ENCODE results near the gene MAST1.
"Not testable (repeated sequence)": the region's sequence is repeated elsewhere in the genome, so short reads cannot be mapped to it uniquely, and the experiment has no call there.

MAST1 gene

GRCh38 chr19:12838182-12838885 lies at the start of gene MAST1:
MAST1 (plus strand) TSS chr19:12838515; CDS start chr19:12838573, 58 bp downstream.
- no peak for DNase-seq (ENCODE audit: low read depth, low spot score)

GRCh38 chr19:12788682-12789097 lies 49.6 kb upstream of the MAST1 start:
- no peak for DNase-seq (ENCODE audit: low read depth, low spot score)

GRCh38 chr19:12789098-12789903 lies 49.0 kb upstream of the MAST1 start:
- DNase-seq (ENCODE audit: low read depth, low spot score), result no peak

- DNase-seq (ENCODE audit: low read depth, low spot score), result peak; percentile 87
Measured at GRCh38 chr19:12789904-12790619, 48.3 kb upstream of the MAST1 start.

GRCh38 chr19:12790628-12791344 lies 47.5 kb upstream of the MAST1 start:
- no peak for DNase-seq (ENCODE audit: low read depth, low spot score)

GRCh38 chr19:12791345-12792050 lies 46.8 kb upstream of the MAST1 start, which contains the start of gene JUNB:
JUNB (plus strand) TSS chr19:12791486; CDS start chr19:12791772, 286 bp downstream.
- peak; percentile 92 for DNase-seq (ENCODE audit: low read depth, low spot score)

GRCh38 chr19:12792051-12792852 lies 46.1 kb upstream of the MAST1 start:
- no peak for DNase-seq (ENCODE audit: low read depth, low spot score)

GRCh38 chr19:12792853-12793289 lies 45.4 kb upstream of the MAST1 start:
- DNase-seq (ENCODE audit: low read depth, low spot score), result no peak

GRCh38 chr19:12793290-12794195 lies 44.8 kb upstream of the MAST1 start:
- DNase-seq (ENCODE audit: low read depth, low spot score), result peak; percentile 81

- DNase-seq (ENCODE audit: low read depth, low spot score), result no peak
Measured at GRCh38 chr19:12794196-12794941, 43.9 kb upstream of the MAST1 start.

GRCh38 chr19:12794971-12795381 lies 43.3 kb upstream of the MAST1 start:
- DNase-seq (ENCODE audit: low read depth, low spot score), result no peak

GRCh38 chr19:12796146-12797071 lies 41.9 kb upstream of the MAST1 start:
- no peak for DNase-seq (ENCODE audit: low read depth, low spot score)

GRCh38 chr19:12797141-12797587 lies 41.2 kb upstream of the MAST1 start:
- no peak for DNase-seq (ENCODE audit: low read depth, low spot score)

GRCh38 chr19:12797607-12798006 lies 40.7 kb upstream of the MAST1 start:
- DNase-seq (ENCODE audit: low read depth, low spot score), result not testable (repeated sequence)

- no peak for DNase-seq (ENCODE audit: low read depth, low spot score)
Measured at GRCh38 chr19:12799742-12800465, 38.4 kb upstream of the MAST1 start.

- DNase-seq (ENCODE audit: low read depth, low spot score), result no peak
Measured at GRCh38 chr19:12800466-12800770, 37.9 kb upstream of the MAST1 start.
